PC-3 (cell line): ENCODE measurements around the gene CHMP4B. TPM values are rescaled to one million over a fixed set of nuclear protein-coding genes. Genes with fewer than 3 reads are reported as not detected.

Source experiments
- ATAC-seq: fragments of 200-7000 bp; cut with Tn5 transposase; 2 replicates; pipeline ENCODE4 v1.9.1; 2020; ENCODE audit warnings: mild to moderate bottlenecking, moderate library complexity
- BruUV-seq: library from RNA; stranded (reverse); fragments of 400-500 nt; replicated peaks from 2 replicates; lab custom pipeline; 2021; lab: Mats Ljungman, UMichigan
- CTCF ChIA-PET: fragments of 300-600 bp; sonication (Branson Sonifier 250); formaldehyde crosslinking; loops from one replicate; lab custom pipeline; 2022; ENCODE audit warnings: antibody characterized with exemption; lab: Charles Lee
- POLR2A ChIA-PET: fragments of 300-600 bp; sonication (Branson Sonifier 250); formaldehyde crosslinking; loops from one replicate; lab custom pipeline; 2022; ENCODE audit warnings: antibody characterized with exemption; ENCODE audit not compliant: unreplicated experiment; lab: Charles Lee
- DNase-seq: peaks from one replicate; pipeline ENCODE4 v3.0.0-alpha.2; 2015
- H2AFZ ChIP-seq: fragments of 300-600 bp; sonication (generic); 2 replicates; pipeline ENCODE4 v1.6.0; 2016; ENCODE audit warnings: antibody characterized with exemption, low read length
- H3F3A ChIP-seq: fragments of 300-600 bp; sonication (generic); one replicate; pipeline ENCODE4 v1.6.0; 2017; ENCODE audit warnings: antibody characterized with exemption, low read length, control low read depth, mild to moderate bottlenecking; ENCODE audit not compliant: unreplicated experiment
- H3K27ac ChIP-seq: fragments of 300-600 bp; sonication (generic); 2 replicates; pipeline ENCODE4 v1.5.1; 2016; ENCODE audit warnings: mild to moderate bottlenecking, low read length
- H3K27me3 ChIP-seq: fragments of 300-600 bp; sonication (generic); 2 replicates; pipeline ENCODE4 v1.6.1; 2016; ENCODE audit warnings: low read length, mixed read lengths
- H3K36me3 ChIP-seq: fragments of 300-600 bp; sonication (generic); 2 replicates; pipeline ENCODE4 v1.6.1; 2016; ENCODE audit warnings: low read depth, mixed run types, low read length, mixed read lengths
- H3K4me1 ChIP-seq: fragments of 300-600 bp; sonication (generic); 2 replicates; pipeline ENCODE4 v1.5.1; 2016; ENCODE audit warnings: low read length; ENCODE audit not compliant: insufficient read depth
- H3K4me2 ChIP-seq: fragments of 300-600 bp; sonication (generic); 2 replicates; pipeline ENCODE4 v1.6.0; 2016; ENCODE audit warnings: low read length
- H3K4me3 ChIP-seq: fragments of 300-600 bp; sonication (generic); 2 replicates; pipeline ENCODE4 v1.5.1; 2016; ENCODE audit warnings: mild to moderate bottlenecking, low read length, mixed read lengths
- H3K79me2 ChIP-seq: fragments of 300-600 bp; sonication (generic); 2 replicates; pipeline ENCODE4 v1.6.1; 2017; ENCODE audit warnings: low read length, mixed read lengths
- H3K9ac ChIP-seq: fragments of 300-600 bp; sonication (generic); 2 replicates; pipeline ENCODE4 v1.6.0; 2016; ENCODE audit warnings: mild to moderate bottlenecking, low read length
- H3K9me2 ChIP-seq: fragments of 300-600 bp; sonication (generic); replicated peaks from 2 replicates; pipeline ENCODE4 v1.6.1; 2016; ENCODE audit warnings: mixed run types, low read length, mixed read lengths
- H3K9me3 ChIP-seq: fragments of 300-600 bp; sonication (generic); 2 replicates; pipeline ENCODE4 v1.6.1; 2016; ENCODE audit warnings: low read length, mixed read lengths
- H4K20me1 ChIP-seq: fragments of 300-600 bp; sonication (generic); 2 replicates; pipeline ENCODE4 v1.6.1; 2016; ENCODE audit warnings: low read length, mixed read lengths
- CTCF ChIP-seq: fragments of 300-600 bp; sonication (generic); conservative IDR thresholded peaks from 2 replicates; pipeline ENCODE4 v1.5.1; 2017; ENCODE audit warnings: antibody characterized with exemption, low read depth, mild to moderate bottlenecking, low read length
- EZH2 ChIP-seq: fragments of 300-600 bp; sonication (generic); IDR thresholded peaks from one replicate; pipeline ENCODE4 v1.6.1; 2017; ENCODE audit warnings: antibody characterized with exemption, mild to moderate bottlenecking, low read length; ENCODE audit not compliant: unreplicated experiment
- EZH2phosphoT487 ChIP-seq: fragments of 300-600 bp; sonication (generic); IDR thresholded peaks from 2 replicates; pipeline ENCODE4 v1.6.1; 2018; ENCODE audit warnings: mild to moderate bottlenecking, antibody characterized with exemption, low read length, borderline replicate concordance
- intact Hi-C: fragments of 100-400 bp; cut with micrococcal nuclease; formaldehyde crosslinking; loops from 2 replicates; pipeline ENCODE4 v1.9.0; 2023
- total RNA-seq: library from RNA; depleted of rRNA; stranded (reverse); fragments of >200 nt; gene quantifications from 2 replicates; pipeline ENCODE4 v1.2.3, GENCODE V29; 2014

Gene CHMP4B
- total RNA-seq, 1 experiment from 2014 or later, result 68.8 TPM

- Histone ChIP-seq H3K4me1 (no peaks in the 10 kb centered on the region), H3K36me3 (no peaks in the 10 kb centered on the region), H3K27me3 (no peaks in the 10 kb centered on the region), H3K9me2 (no peaks in the 10 kb centered on the region), H3K79me2 (no peaks in the 10 kb centered on the region), H3K4me3 (no peak overlapping the region), H3K9ac (no peak overlapping the region), H3K4me2 (no peak overlapping the region), H2AFZ (no peak overlapping the region), H3K27ac (no peak overlapping the region), H3F3A (no peaks in the 10 kb centered on the region), H3K9me3 (no peaks in the 10 kb centered on the region), H4K20me1 (no peaks in the 10 kb centered on the region)
- ATAC-seq, result no peak
- CTCF ChIA-PET, result no interaction called here
- BruUV-seq, result no TSS peak
- intact Hi-C loops, result no loop called here
- no peak for DNase-seq
- POLR2A ChIA-PET, result no interaction called here
- TF ChIP-seq CTCF (no peak), EZH2phosphoT487 (no peak), EZH2 (no peak)
These were observed 58.1 kb downstream of the CHMP4B start for GRCh38 chr20:33869283-33869682.

- peak; percentile 55 for DNase-seq
- Histone ChIP-seq H3K9me3 (no peaks in the 10 kb centered on the region), H3K9me2 (no peaks in the 10 kb centered on the region), H3K4me1 (no peaks in the 10 kb centered on the region), H2AFZ (peak overlapping the region; percentile 36), H3K4me3 (peak overlapping the region; percentile 52), H3K9ac (no peak overlapping the region), H3F3A (no peaks in the 10 kb centered on the region), H3K79me2 (no peaks in the 10 kb centered on the region), H4K20me1 (no peaks in the 10 kb centered on the region), H3K36me3 (no peaks in the 10 kb centered on the region), H3K27me3 (no peaks in the 10 kb centered on the region), H3K4me2 (peak overlapping the region; percentile 78), H3K27ac (no peak overlapping the region)
- TF ChIP-seq CTCF (no peak), EZH2phosphoT487 (no peak)
- ChIA-PET CTCF (no interaction called here), POLR2A (interaction anchor here (0.8 kb wide), 1 partner anchor 75 kb away, joined by 4 read pairs; no protein-coding TSS in a partner anchor)
- no TSS peak for BruUV-seq
- intact Hi-C loops, result no loop called here
- peak; percentile 71 for ATAC-seq
These were observed 60.2 kb downstream of the CHMP4B start for GRCh38 chr20:33871362-33871761.

- H3K79me2 ChIP-seq, result no peaks in the 10 kb centered on the region
- H3K9ac ChIP-seq, result no peak overlapping the region
- H3K9me2 ChIP-seq, result no peaks in the 10 kb centered on the region
- H4K20me1 ChIP-seq, result no peaks in the 10 kb centered on the region
- peaks cover 5% of the 10 kb centered on the region; the same call in 1 of the 2 replicates for H3K9me3 ChIP-seq
- no peaks in the 10 kb centered on the region for H3K27me3 ChIP-seq
- POLR2A ChIA-PET, result no interaction called here
- no peak overlapping the region for H2AFZ ChIP-seq
- CTCF ChIA-PET, result no interaction called here
- no peak overlapping the region for H3K27ac ChIP-seq
- no peaks in the 10 kb centered on the region for H3K4me1 ChIP-seq
- no peaks in the 10 kb centered on the region for H3K36me3 ChIP-seq
- DNase-seq (no peak), ATAC-seq (no peak)
- H3K4me2 ChIP-seq, result no peak overlapping the region
- no peak for TF ChIP-seq CTCF
- TF ChIP-seq EZH2, result no peak
- no peak for TF ChIP-seq EZH2phosphoT487
- H3F3A ChIP-seq, result no peaks in the 10 kb centered on the region
- intact Hi-C loops, result no loop called here
- no peak overlapping the region for H3K4me3 ChIP-seq
- no TSS peak for BruUV-seq
These were observed 63.0 kb downstream of the CHMP4B start for GRCh38 chr20:33874129-33874528.
